ENCODE data around the gene CLK3.
A peak's percentile ranks its signal among the peaks of the same experiment; 100 is the strongest.
"Not testable (repeated sequence)": the region's sequence is repeated elsewhere in the genome, so short reads cannot be mapped to it uniquely, and the experiment has no call there.

The CLK3 gene

GRCh38 chr15:74615508-74616365 is at the start of gene CLK3:
Gene CLK3 (plus strand): TSS chr15:74615836. CDS start chr15:74619197, 3,361 bp downstream.
- DNase-seq = peak; percentile 91 to 96 (median 94)

GRCh38 chr15:74568594-74568993 is 47.0 kb upstream of the CLK3 start:
- no peak for DNase-seq

DNA sequence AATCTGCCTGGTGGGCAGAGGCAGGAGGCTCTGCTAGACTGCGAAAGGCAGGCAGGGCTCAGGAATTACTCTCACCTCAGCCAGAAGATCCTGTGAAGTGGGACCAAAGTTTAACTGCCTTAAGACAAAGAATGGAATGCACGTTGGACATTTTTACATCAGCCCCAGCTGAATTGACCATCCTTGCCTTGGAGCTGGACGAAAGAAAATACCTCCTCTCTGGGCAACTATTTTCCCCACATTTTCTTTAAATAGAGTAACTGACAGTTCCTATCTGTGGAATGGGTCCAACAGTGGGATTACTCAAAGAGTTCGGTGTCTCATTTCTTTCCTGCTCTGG is 45.9 kb upstream of the CLK3 start:
- DNase-seq = no peak

DNA sequence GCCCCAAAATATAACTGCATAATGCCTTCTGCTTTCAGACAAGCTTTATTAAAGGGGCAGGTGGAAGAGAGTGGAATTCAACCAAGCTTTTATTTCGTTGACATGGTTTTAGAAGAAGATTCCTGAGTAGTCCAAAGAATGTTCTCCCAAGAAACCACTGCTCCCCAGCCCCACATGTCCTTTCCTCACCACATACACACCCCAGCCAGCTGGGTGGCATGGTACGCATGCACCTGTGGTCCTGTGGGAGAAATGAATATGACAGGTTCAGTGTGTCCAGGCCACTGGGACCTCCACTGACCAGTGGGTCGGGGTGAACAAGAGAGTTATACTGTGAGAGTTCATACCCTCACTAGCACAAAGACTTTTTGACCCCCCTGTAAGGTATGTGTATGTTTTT is 44.4 kb upstream of the CLK3 start:
- DNase-seq = no peak

GRCh38 chr15:74573987-74574386 is 41.6 kb upstream of the CLK3 start:
- no peak for DNase-seq

DNA sequence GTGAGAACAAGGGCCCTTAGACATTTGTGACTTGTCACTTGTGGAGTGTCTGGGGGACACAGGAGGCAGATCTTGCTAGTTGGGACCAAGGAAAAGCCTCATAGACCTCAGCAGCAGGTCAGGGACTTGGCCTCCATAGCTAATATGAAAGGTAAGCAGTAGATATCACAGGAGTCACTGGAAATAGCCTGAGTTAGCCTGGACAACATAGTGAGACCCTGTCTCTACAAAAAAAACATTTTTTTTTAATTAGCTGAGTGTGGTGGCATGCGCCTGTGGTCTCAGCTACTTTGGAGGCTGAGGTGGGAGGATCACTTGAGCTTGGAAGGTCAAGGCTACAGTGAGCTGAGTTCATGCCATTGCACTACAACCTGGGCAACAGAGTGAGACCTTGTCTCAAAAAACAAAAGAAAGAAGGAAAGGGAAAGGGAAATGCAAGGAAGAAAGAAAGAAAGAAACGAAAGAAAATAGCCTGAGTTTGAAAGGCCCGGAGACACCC is 37.1 kb upstream of the CLK3 start:
- no peak for DNase-seq

- DNase-seq = no peak
Measured at GRCh38 chr15:74579001-74579400, 36.6 kb upstream of the CLK3 start.

DNA sequence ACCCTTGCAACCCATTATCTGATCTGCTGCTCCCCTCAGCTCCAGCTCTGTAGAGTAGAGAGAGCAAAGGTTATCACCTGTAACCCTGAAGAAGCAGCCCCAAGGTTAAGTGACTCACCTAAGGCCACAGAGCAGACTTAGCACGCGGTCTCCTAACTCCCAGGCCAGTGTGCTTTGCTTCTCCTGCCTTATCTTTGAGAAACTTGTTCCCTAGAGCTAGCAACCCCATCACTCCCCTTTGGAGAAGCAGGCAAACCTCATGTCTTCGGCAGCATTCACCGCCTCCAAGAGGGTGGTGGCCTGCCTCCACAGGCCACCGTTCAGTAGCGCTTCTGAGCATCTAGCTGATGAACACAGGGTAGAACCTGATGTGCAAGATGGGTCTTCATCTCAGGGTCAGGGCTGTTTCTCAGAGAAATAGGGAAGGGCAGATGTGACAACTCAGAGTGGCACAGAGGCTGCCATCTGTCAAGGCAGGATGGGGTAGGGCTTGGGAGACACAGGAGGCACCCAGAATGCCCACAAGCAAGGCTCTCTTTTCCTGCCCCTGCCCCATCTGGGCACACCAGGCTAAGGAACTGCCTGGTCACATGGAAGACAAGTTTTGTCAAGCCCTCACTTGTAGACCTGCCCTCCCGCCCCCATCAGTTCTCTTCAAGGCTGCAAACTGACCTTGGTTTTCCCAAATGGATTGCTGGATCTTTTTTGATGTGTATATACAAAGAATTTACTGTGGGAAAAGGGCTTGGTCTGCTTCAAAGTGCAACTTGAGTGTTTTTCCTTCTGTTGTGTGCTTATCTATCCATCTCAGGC is 34.9 kb upstream of the CLK3 start:
- no peak for DNase-seq

DNA sequence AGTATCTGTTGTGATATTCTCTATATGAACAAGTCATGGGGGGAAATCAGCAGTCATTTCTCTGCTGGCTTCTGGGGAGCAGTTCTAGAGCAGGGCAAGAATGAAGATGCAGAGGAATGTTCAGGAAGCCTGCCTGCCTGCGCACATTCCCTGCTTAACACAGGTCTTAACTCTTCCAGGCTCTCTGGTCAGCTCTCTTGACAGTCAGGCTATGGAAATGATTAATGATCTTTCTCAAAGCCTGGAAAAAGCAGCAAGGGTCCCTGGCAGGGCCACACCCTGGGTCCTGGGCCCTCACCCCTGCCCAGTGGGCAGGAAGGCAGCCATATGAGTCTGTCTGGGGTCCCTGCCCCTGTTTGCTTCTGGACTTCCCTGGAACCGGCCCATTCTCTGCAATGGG is 31.4 kb upstream of the CLK3 start:
- DNase-seq = no peak

DNA sequence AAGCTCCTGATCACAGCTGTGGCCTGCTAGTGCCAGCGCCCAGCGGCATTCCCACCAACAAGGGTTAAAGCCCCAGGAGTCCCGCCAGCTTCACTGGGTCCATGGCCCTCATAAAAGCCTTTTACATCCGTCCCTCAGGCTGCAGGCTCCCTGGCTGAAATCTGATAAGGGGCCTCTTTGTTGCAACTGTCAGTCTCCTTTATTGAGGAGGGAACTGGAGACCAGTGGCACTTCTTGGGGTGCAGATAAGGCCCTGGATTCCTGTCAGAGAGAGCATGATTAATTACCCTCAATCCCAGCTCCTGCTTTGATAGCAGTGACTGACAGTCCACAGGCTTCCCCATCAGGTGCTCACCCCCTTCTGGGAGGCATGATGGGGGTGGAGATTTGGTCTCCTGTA is 30.9 kb upstream of the CLK3 start:
- DNase-seq = no peak

GRCh38 chr15:74585191-74585590 is 30.4 kb upstream of the CLK3 start:
- no peak for DNase-seq

- no peak for DNase-seq
Measured at GRCh38 chr15:74585857-74586256, 29.8 kb upstream of the CLK3 start.

GRCh38 chr15:74589826-74590225 is 25.8 kb upstream of the CLK3 start:
- DNase-seq = no peak

DNA sequence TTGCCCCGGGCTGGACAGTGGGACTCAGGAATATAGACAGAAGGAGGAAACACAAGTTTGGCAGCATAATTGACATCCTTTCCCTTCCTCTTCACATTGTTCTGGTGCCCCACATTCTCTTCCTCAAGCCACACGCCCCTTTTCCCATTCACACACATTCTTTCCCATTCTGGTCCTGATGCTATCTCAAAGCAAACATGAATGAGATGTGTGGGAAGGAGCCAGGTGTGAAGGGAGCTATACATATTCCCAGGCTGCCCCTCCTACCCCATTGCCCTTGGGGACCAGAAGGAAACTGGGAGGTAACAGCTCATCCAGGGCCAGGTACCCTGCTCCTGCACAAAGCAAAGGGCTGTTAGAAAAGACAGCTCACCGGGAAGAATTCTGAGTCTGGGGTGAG is 23.4 kb upstream of the CLK3 start:
- no peak for DNase-seq

GRCh38 chr15:74593122-74593521 is 22.5 kb upstream of the CLK3 start:
- DNase-seq = no peak

- no peak for DNase-seq
Measured at GRCh38 chr15:74594455-74594854, 21.2 kb upstream of the CLK3 start.

DNA sequence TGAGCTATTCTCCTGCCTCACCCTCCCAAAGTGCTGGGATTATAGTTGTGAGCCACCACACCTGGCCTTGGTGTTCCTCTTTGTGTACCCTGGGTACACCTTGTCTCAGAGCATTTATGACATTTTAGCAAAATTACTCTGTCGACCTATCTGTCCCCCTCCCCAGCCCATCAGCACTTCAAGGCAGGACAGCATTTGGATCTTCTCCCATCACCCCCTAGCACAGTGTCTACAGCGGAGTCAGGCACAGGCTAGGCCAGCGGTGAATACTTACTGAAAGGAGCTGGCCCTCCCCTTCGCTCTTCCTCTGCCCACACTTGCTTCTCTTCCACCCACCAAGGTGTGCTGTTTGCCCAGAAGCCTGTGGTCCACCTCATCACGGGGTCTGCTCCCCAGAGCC is 20.4 kb upstream of the CLK3 start:
- no peak for DNase-seq

DNA sequence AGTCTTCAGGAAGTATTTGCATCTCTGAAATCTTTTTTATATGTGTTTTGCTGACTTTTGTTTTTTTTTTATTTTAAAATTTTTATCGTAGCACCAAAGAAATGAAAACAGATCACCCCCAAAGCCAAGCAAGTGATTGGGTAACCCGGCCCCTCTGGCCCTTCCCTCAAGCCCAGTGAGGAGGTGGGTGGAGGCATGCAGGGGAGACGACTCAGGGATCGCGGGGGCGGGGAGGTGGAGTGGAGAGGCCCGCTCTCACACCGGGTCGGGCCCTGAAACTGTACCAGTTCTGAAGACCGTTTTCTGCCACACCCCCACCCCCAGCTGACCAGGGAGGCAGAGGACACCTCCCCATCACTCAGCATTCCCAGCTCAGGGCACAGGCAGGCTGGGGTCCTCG is 18.9 kb upstream of the CLK3 start:
- DNase-seq = not testable (repeated sequence)

DNA sequence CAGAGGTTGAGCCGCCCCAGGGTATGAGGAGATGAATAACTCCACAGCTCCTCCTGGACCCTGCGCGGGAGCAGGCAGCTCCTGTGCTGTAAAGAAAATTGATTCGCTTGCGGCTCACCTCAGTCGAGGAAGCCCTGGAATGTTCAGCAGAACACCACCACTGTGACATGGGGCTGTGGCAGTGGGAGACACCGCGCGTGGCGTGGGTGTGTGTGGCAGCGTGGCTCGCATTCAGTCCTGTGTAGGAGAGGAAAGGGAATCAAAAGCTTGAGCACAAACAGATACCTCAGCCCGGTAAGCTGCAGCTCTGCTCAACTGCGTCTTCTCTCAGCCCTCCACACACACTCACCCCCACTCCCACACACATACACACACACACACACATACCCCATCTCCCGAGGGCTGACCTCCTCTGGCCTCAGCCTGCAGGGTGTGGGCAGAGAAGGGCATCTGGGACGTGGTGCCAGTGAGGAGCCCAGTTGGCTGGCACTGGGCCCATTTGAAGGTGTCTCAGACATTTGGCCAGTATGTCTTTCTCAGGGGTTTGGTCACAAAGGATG is 18.4 kb upstream of the CLK3 start:
- not testable (repeated sequence) for DNase-seq

DNA sequence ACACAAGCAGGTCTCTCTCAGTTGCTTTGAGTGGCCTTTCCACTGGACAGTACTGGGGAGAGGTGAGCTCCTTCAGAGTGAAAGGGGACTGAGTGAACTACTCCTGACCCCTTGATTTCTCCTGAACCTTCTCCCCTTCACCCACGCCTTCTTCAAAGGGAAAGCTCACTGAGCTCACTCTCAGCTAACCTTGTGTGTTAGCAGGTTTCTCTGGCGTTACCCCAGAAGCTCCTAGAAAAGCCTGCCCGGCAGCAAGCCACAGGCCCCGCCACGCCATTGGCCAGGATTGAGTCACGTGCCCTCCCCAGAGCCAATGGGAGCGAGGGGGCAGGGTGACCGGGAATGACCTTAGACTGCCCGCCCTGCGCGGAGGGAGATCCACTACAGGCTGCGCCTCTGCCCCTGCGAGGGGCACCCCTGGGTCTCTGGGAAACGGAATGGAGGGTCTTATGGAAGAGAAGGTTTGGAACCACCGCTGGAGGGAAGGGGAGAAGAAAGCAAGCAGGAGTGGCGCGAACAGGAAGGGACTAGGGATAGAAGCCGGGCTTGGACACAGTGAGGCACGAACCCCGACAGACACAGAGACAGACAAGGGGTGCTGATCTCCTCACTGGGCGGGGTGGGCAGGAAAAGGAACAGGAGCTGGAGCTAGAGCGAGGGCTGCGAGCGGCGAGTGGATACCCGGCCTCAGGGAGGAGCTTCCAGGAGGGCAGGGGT is 17.4 kb upstream of the CLK3 start:
- DNase-seq = peak; percentile 61 to 71 (median 64)

- DNase-seq = no peak
Measured at GRCh38 chr15:74599156-74599555, 16.5 kb upstream of the CLK3 start.

DNA sequence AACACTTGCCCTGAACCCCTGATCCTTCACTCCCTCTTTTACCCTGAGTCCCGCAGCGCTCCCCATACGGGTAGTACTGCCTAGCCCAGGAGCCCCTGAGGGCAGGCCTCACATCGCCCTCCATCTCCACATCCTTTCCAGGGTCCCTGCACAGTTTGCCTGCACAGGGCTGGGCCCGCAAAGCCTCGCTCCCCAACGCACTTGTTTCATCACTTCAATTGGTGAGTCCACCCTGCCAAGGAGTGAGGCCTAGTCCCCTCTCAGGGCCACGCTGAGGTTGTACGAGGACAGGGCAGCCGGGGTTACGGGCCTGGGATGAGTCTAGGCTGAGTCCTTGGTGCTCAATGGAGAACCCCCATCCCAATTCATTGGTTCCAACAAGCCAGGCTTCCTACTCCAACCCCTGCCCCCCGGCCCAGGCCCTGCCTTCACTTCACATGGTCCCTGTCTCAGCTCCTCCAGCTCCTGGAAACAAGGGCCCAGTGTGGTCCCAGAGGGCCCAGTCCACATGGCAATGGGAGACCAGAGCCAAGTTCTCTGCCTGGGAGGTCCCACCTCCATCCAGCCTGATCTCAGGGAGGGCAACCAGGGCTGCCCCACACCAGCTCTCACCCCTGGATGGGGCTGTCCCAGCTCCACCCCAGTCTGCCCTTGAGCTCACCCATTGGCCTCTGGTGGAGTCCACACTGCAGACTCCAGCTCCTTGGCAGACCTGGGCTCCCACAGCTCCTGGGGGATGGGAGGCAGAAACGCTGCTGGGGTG is 12.4 kb upstream of the CLK3 start:
- DNase-seq = no peak
